ENCODE measurements around the gene EFCAB11.

Gene EFCAB11

DNA sequence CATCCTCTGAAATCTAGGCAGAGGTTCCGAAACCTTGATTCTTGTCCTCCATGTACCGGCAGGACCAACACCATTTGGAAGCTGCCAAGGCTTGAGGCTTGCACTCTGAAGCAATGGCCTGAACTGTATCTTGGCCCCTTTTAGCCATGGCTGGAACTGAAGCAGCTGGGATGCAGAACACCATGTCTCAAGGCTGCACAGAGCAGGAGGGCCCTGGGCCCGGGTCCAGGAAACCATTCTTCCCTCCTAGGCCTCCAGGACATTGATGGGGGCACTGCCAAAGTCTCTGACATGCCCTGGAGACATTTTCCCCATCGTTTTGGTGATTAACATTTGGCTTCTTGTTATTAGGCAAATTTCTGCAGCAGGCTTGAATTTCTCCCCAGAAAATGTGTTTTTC, 198.7 kb downstream of the EFCAB11 start:
- no peak for DNase-seq

DNA sequence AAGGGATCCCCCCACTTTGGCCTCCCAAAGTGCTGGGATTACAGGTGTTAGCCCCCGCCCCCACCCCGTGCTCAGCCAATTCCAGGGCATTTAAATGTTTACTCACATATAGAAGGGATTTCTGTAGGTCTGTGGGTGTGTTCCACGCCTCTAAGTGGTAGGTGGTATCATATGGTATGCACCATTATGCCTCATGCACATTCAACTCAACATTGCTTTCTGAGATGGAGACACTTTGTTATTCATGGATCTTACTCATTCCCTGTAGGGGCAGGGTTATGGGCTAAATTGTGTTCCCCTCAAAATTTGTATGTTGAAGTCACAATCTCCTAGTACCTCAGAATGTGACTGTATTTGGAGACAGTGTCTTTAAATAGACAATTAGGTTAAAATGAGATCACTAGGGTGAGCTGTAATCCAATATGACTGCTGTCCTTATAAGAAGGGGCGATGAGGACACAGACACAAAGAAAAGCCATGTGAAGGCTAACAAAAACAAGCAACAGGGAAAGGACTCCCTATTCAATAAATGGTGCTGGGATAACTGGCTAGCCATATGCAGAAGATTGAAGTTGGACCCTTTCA, 200.6 kb downstream of the EFCAB11 start:
- DNase-seq: no peak

DNA sequence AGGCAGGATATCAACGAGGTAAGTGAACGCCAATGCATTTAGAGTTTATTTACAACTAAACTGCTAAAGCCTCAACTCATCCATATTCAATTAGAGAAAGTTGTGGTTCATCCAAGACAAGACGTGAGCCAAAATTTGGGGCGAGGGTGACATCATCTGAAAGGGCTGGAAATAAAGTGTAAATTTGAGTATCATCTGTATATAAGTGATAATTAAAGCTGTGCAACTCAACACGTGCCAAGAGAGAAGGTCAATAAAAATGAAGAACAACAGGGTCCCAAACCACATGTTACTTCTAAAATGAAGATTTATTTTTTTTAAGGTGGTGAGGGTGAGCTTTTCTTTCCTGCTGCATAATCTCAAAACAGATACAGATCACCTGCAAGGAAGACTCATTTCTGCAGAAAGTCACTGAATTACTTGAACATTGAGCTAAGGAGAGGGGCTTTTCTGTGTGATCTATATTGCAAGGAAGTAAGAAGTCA, 203.6 kb downstream of the EFCAB11 start:
- no peak for DNase-seq

DNA sequence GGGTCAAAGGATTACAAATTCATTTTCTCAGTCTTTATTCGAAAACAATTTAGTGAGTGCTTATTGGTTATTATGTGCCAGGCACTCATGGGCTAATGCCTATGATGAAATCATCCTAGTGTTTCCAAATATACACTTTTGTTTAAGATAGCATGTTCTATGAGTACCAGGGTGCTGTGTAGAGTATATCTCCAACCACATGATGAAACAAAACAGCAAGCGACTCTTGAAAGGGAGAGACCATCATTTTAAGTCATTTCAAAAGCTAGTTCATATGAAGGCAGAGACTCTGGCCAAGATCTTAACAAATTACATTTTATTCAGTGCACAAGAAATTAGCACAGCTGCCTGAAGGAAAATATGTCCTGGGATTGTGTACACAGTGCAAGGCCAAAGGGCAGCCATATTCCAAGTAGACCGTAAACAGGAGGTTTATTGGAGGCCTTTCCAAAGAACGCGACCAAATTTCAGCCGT, 204.2 kb downstream of the EFCAB11 start:
- DNase-seq: no peak

DNA sequence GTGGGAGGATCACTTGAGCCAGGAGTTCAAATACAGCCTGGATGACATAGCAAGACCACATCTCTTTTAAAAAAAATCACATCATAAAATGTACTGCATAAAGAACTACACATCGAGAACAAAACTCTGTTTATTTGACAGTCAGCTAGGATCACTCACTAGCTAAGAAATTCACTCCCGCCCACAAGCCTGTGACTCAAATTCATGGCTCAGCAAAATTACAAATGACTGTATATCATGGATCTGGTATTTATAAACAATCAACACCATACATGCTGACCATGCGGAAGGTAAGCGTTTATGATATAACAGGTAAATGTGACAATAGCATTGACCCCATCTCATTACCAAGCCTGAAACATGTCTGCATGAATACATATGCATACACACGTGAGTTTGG, 206.5 kb downstream of the EFCAB11 start:
- DNase-seq: no peak

DNA sequence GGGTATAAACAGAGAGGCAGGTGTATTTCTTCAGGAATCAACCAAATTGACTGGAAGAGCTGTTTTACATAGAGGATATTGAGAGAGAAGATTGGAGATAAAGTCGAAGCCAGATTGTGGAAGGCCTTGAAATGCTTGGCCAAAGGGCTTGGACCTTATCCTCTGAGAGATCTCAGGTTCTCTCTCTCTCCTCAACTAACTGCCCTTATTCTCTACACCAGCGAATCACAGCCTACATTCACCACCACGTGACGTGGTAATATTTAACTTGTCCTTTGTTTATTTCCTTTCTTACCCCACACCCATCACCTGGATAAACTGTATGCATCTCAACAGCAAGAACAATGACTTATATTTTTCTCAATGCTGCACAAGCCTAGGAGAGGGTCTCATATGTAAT, 207.4 kb downstream of the EFCAB11 start:
- DNase-seq: no peak

DNA sequence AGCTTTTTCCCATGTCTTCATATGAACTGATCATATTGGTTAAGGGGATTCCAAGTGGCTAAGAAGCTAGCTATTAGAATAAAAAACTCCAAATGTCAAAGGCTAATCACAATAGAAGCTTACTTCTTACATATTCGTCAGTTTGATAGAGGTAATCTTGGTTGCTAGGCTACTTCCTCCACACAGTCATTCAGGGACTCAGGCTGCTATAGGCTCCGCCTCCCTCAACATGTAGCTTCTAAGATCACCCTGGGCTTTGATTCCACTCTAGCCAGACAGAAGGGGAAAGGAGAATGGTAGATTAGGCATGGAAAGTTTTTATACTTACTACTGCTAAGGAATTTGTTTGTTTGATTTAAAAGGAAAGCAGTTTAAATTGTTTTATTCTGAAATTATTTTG, 207.9 kb downstream of the EFCAB11 start:
- no peak for DNase-seq

DNA sequence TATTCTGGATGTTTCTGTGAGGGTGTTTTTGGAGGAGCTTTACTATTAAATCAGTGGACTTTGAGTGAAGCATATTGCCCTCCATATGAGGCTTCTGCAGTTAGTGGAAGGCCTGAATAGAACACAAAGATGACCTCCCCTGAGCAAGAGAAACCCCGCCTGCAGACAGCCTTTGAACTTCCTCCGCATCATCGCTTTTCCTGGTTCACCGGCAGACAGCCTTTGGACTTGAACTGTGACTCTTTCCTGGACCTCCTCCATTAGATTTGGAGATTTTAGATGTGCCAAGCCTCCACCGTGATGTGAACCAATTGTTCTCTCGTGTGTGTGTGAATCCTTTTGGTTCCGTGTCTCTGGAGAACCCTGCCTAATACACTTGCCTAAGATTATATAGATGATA, 208.4 kb downstream of the EFCAB11 start:
- DNase-seq: no peak
